GM10847 (cell line): ENCODE data around the gene DGUOK.

ENCODE experiments used
- POLR2A ChIP-seq: IDR thresholded peaks from 2 replicates; pipeline ENCODE4 v1.6.1; 2011; ENCODE audit not compliant: insufficient read length; ENCODE audit errors: extremely low read depth

The DGUOK gene

GRCh38 chr2:73975731-73976130 is 49.1 kb downstream of the DGUOK start:
- TF ChIP-seq POLR2A: no peak

GRCh38 chr2:73976803-73977202 is 50.1 kb downstream of the DGUOK start:
- no peak for TF ChIP-seq POLR2A

- no peak for TF ChIP-seq POLR2A
Observed at GRCh38 chr2:73977466-73977865, 50.8 kb downstream of the DGUOK start.

- TF ChIP-seq POLR2A: no peak
Observed at GRCh38 chr2:73979021-73979420, 52.3 kb downstream of the DGUOK start.

- TF ChIP-seq POLR2A: no peak
Observed at GRCh38 chr2:73979686-73980085, 53.0 kb downstream of the DGUOK start.

- no peak for TF ChIP-seq POLR2A
Observed at GRCh38 chr2:73980566-73980965, 53.9 kb downstream of the DGUOK start.

GRCh38 chr2:73981081-73982001 is 54.7 kb downstream of the DGUOK start:
- TF ChIP-seq POLR2A: peak; percentile 34

GRCh38 chr2:73982140-73982617 is 55.5 kb downstream of the DGUOK start:
- TF ChIP-seq POLR2A: no peak

- no peak for TF ChIP-seq POLR2A
Observed at GRCh38 chr2:73983322-73984202, 56.9 kb downstream of the DGUOK start.

GRCh38 chr2:73984203-73984921 is 57.7 kb downstream of the DGUOK start, which contains the start of gene TET3:
Gene TET3, plus strand, starts transcription at chr2:73984910. Its CDS starts 1,494 bp downstream, at chr2:73986404.
- no peak for TF ChIP-seq POLR2A

GRCh38 chr2:73984922-73985307 is 58.2 kb downstream of the DGUOK start:
- TF ChIP-seq POLR2A: peak; percentile 58

- TF ChIP-seq POLR2A: no peak
Observed at GRCh38 chr2:73985308-73986084, 58.8 kb downstream of the DGUOK start.

GRCh38 chr2:73986085-73986681 is 59.5 kb downstream of the DGUOK start:
- no peak for TF ChIP-seq POLR2A
